MM.1S (cell line): ENCODE measurements around the gene CNKSR3.

ENCODE experiments used
- DNase-seq: peaks from one replicate; pipeline ENCODE4 v3.0.0-alpha.2; 2015
- H2AFZ ChIP-seq: fragments of 300-600 bp; sonication (generic); 2 replicates; pipeline ENCODE4 v1.6.0; 2016; ENCODE audit warnings: antibody characterized with exemption, low read length
- H3F3A ChIP-seq: fragments of 300-600 bp; sonication (generic); 2 replicates; pipeline ENCODE4 v1.6.1; 2016; ENCODE audit warnings: mild to moderate bottlenecking, antibody characterized with exemption, low read length, moderate library complexity, mixed read lengths; ENCODE audit not compliant: insufficient read depth
- H3K27ac ChIP-seq: fragments of 300-600 bp; sonication (generic); 2 replicates; pipeline ENCODE4 v1.5.1; 2016; ENCODE audit warnings: mild to moderate bottlenecking, low read length
- H3K27me3 ChIP-seq: fragments of 300-600 bp; sonication (generic); replicated peaks from 2 replicates; pipeline ENCODE4 v1.6.0; 2016; ENCODE audit warnings: low read length; ENCODE audit not compliant: insufficient read depth
- H3K36me3 ChIP-seq: fragments of 300-600 bp; sonication (generic); replicated peaks from 2 replicates; pipeline ENCODE4 v1.6.1; 2016; ENCODE audit warnings: mild to moderate bottlenecking, low read length, mixed read lengths; ENCODE audit not compliant: insufficient read depth
- H3K4me1 ChIP-seq: fragments of 300-600 bp; sonication (generic); 2 replicates; pipeline ENCODE4 v1.6.1; 2016; ENCODE audit warnings: low read length, mixed read lengths
- H3K4me2 ChIP-seq: fragments of 300-600 bp; sonication (generic); 2 replicates; pipeline ENCODE4 v1.6.0; 2016; ENCODE audit warnings: low read depth, low read length
- H3K4me3 ChIP-seq: fragments of 300-600 bp; sonication (generic); 2 replicates; pipeline ENCODE4 v1.5.1; 2016; ENCODE audit warnings: low read length, mixed read lengths
- H3K79me2 ChIP-seq: fragments of 300-600 bp; sonication (generic); 2 replicates; pipeline ENCODE4 v1.6.1; 2016; ENCODE audit warnings: mixed run types, low read length, mixed read lengths
- H3K9ac ChIP-seq: fragments of 300-600 bp; sonication (generic); 2 replicates; pipeline ENCODE4 v1.6.1; 2016; ENCODE audit warnings: low read length, mixed read lengths
- H3K9me2 ChIP-seq: fragments of 300-600 bp; sonication (generic); replicated peaks from 2 replicates; pipeline ENCODE4 v1.6.1; 2016; ENCODE audit warnings: mild to moderate bottlenecking, low read length, mixed read lengths; ENCODE audit not compliant: insufficient read depth
- H3K9me3 ChIP-seq: fragments of 300-600 bp; sonication (generic); replicated peaks from 2 replicates; pipeline ENCODE4 v1.6.1; 2016; ENCODE audit warnings: mild to moderate bottlenecking, low read length, mixed read lengths; ENCODE audit not compliant: insufficient read depth
- H4K20me1 ChIP-seq: fragments of 300-600 bp; sonication (generic); 2 replicates; pipeline ENCODE4 v1.6.1; 2016; ENCODE audit warnings: mild to moderate bottlenecking, low read length, moderate library complexity, mixed read lengths; ENCODE audit not compliant: insufficient read depth
- CTCF ChIP-seq: fragments of 300-600 bp; sonication (generic); IDR thresholded peaks from 2 replicates; pipeline ENCODE4 v1.5.1; 2016; ENCODE audit warnings: antibody characterized with exemption, low read length, mixed read lengths
- EZH2 ChIP-seq: fragments of 300-600 bp; sonication (generic); optimal IDR thresholded peaks from 2 replicates; pipeline ENCODE3; 2017; ENCODE audit warnings: low read depth, mild to moderate bottlenecking, antibody characterized with exemption, low read length, mixed read lengths
- EZH2phosphoT487 ChIP-seq: fragments of 300-600 bp; sonication (generic); IDR thresholded peaks from 2 replicates; pipeline ENCODE4 v1.6.1; 2018; ENCODE audit warnings: antibody characterized with exemption, low read length

CNKSR3 gene

GRCh38 chr6:154453329-154453728 is 57.2 kb downstream of the CNKSR3 start:
- no peak overlapping the region for H2AFZ ChIP-seq
- H3K27ac ChIP-seq = no peak overlapping the region
- no peaks in the 10 kb centered on the region for H3K9me2 ChIP-seq
- no peaks in the 10 kb centered on the region for H3K79me2 ChIP-seq
- no peak overlapping the region for H3K4me3 ChIP-seq
- H3K27me3 ChIP-seq = no peaks in the 10 kb centered on the region
- TF ChIP-seq EZH2 = no peak
- TF ChIP-seq CTCF = no peak
- no peak for TF ChIP-seq EZH2phosphoT487
- H4K20me1 ChIP-seq = no peaks in the 10 kb centered on the region
- no peaks in the 10 kb centered on the region for H3F3A ChIP-seq
- H3K9ac ChIP-seq = no peak overlapping the region
- H3K36me3 ChIP-seq = no peaks in the 10 kb centered on the region
- no peaks in the 10 kb centered on the region for H3K4me1 ChIP-seq
- no peak for DNase-seq
- no peak overlapping the region for H3K4me2 ChIP-seq
- H3K9me3 ChIP-seq = no peaks in the 10 kb centered on the region

- Histone ChIP-seq H3K9me2 (no peaks in the 10 kb centered on the region), H4K20me1 (no peaks in the 10 kb centered on the region), H3K27me3 (no peaks in the 10 kb centered on the region), H3K27ac (no peak overlapping the region), H3K4me3 (no peak overlapping the region), H3K79me2 (no peaks in the 10 kb centered on the region), H3K36me3 (no peaks in the 10 kb centered on the region), H3F3A (no peaks in the 10 kb centered on the region), H2AFZ (no peak overlapping the region), H3K4me2 (no peak overlapping the region), H3K9me3 (no peaks in the 10 kb centered on the region), H3K4me1 (no peaks in the 10 kb centered on the region), H3K9ac (no peak overlapping the region)
- TF ChIP-seq EZH2 (no peak), CTCF (no peak), EZH2phosphoT487 (no peak)
- no peak for DNase-seq
These were observed 60.0 kb downstream of the CNKSR3 start for GRCh38 chr6:154450498-154450897.

DNA sequence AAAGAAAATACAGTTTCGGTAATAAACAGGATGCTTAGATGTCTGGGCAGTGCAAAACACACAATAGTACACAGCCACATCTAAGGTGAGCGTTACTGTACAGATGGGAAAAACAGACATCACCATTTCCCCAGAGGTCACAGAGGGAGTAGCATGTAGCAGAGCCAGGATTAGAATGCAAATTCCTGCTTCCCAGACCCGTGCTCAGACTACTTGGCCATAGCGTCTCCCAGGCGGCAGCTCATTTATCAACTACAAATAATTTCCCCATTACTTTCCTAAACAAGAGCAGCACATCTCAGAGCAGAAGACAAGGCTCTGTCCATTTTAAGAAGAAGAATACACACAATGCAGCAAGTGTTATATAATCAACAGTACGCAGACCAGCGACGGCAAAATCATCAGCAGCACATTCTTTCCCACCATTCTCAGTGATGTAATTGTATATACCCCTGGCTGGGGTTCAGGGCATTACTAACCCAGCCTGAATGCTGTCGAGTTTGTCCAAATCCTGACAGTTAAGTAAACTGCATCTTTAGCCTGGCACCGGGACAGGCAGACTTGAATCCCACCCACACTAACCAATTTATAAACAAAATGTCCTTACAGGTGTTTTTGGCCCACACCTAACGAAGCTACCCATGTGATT is 61.9 kb downstream of the CNKSR3 start:
- no peaks in the 10 kb centered on the region for H3K36me3 ChIP-seq
- H3K4me2 ChIP-seq = no peak overlapping the region
- no peaks in the 10 kb centered on the region for H3K9me3 ChIP-seq
- no peak overlapping the region for H3K27ac ChIP-seq
- TF ChIP-seq EZH2phosphoT487 = no peak
- H4K20me1 ChIP-seq = no peaks in the 10 kb centered on the region
- no peaks in the 10 kb centered on the region for H3K4me1 ChIP-seq
- no peak overlapping the region for H2AFZ ChIP-seq
- no peak for DNase-seq
- H3K79me2 ChIP-seq = no peaks in the 10 kb centered on the region
- no peak overlapping the region for H3K4me3 ChIP-seq
- H3K27me3 ChIP-seq = no peaks in the 10 kb centered on the region
- no peaks in the 10 kb centered on the region for H3K9me2 ChIP-seq
- no peaks in the 10 kb centered on the region for H3F3A ChIP-seq
- no peak overlapping the region for H3K9ac ChIP-seq

GRCh38 chr6:154447954-154448353 is 62.5 kb downstream of the CNKSR3 start:
- H2AFZ ChIP-seq = no peak overlapping the region
- TF ChIP-seq EZH2 (no peak), EZH2phosphoT487 (no peak), CTCF (no peak)

More at GRCh38 chr6:154447954-154448353, 62.5 kb downstream of the CNKSR3 start:
- no peaks in the 10 kb centered on the region for H3K36me3 ChIP-seq
- no peaks in the 10 kb centered on the region for H3F3A ChIP-seq
- H3K9me3 ChIP-seq = no peaks in the 10 kb centered on the region
- H4K20me1 ChIP-seq = no peaks in the 10 kb centered on the region
- H3K27me3 ChIP-seq = no peaks in the 10 kb centered on the region
- DNase-seq = no peak
- H3K4me1 ChIP-seq = no peaks in the 10 kb centered on the region
- H3K27ac ChIP-seq = no peak overlapping the region
- no peaks in the 10 kb centered on the region for H3K79me2 ChIP-seq
- no peaks in the 10 kb centered on the region for H3K9me2 ChIP-seq
- H3K9ac ChIP-seq = no peak overlapping the region
- no peak overlapping the region for H3K4me2 ChIP-seq
- H3K4me3 ChIP-seq = no peak overlapping the region
